ENCODE results near the gene SPRN.
"Not testable (repeated sequence)": the region's sequence is repeated elsewhere in the genome, so short reads cannot be mapped to it uniquely, and the experiment has no call there.

Gene SPRN

GRCh38 chr10:133415752-133416151 is 8.7 kb downstream of the SPRN start:
- no peak for TF ChIP-seq CTCF (IDR thresholded peaks at IDR 0.05; ENCODE audit: extremely low read depth, missing control alignments)
- no peak for DNase-seq (ENCODE audit: low spot score)

GRCh38 chr10:133414401-133414800 is 10.0 kb downstream of the SPRN start:
- DNase-seq (ENCODE audit: low spot score) = not testable (repeated sequence)

- DNase-seq (ENCODE audit: low spot score) = no peak
- TF ChIP-seq CTCF (IDR thresholded peaks at IDR 0.05; ENCODE audit: extremely low read depth, missing control alignments) = no peak
Measured at GRCh38 chr10:133412381-133412711, 12.1 kb downstream of the SPRN start.

GRCh38 chr10:133411523-133412380 is 12.7 kb downstream of the SPRN start:
- no peak for DNase-seq (ENCODE audit: low spot score)
- TF ChIP-seq CTCF (IDR thresholded peaks at IDR 0.05; ENCODE audit: extremely low read depth, missing control alignments) = no peak

- DNase-seq (ENCODE audit: low spot score) = no peak
Measured at GRCh38 chr10:133405844-133406527, 18.4 kb downstream of the SPRN start.

GRCh38 chr10:133405272-133405671 is 19.2 kb downstream of the SPRN start:
- no peak for DNase-seq (ENCODE audit: low spot score)
- no peak for TF ChIP-seq CTCF (IDR thresholded peaks at IDR 0.05; ENCODE audit: extremely low read depth, missing control alignments)

More at GRCh38 chr10:133405844-133406527, 18.4 kb downstream of the SPRN start:
- TF ChIP-seq CTCF (IDR thresholded peaks at IDR 0.05; ENCODE audit: extremely low read depth, missing control alignments) = no peak

GRCh38 chr10:133403784-133404183 is 20.6 kb downstream of the SPRN start:
- no peak for TF ChIP-seq CTCF (IDR thresholded peaks at IDR 0.05; ENCODE audit: extremely low read depth, missing control alignments)
- no peak for DNase-seq (ENCODE audit: low spot score)

Measured in GM20000 (cell line).